HepG2 (cell line): Measurements from ENCODE around the gene SPDYE16. TPM values are rescaled to one million over a fixed set of nuclear protein-coding genes. Genes with fewer than 3 reads are reported as not detected.

Experiments
- ATF7 ChIP-seq, 2 experiments: fragments of 450-650 bp in 1 of 2; sonication (generic) in 1 of 2; formaldehyde crosslinking in 1 of 2; IDR thresholded peaks; 2 replicates each; pipeline versions ENCODE4 v1.4.0 to v1.6.1; 2016 to 2020; ENCODE audit warnings: antibody characterized with exemption in 1 of 2, mild to moderate bottlenecking in 1 of 2, missing genetic modification reagents in 1 of 2
- EED ChIP-seq: sonication (generic); formaldehyde crosslinking; IDR thresholded peaks from 2 replicates; pipeline ENCODE4 v1.5.0; 2020; ENCODE audit warnings: mild to moderate bottlenecking, missing genetic modification reagents
- MAFK ChIP-seq, 2 experiments: IDR thresholded peaks in 1 of 2; conservative IDR thresholded peaks in 1 of 2; 2 replicates each; pipeline ENCODE4 v1.6.1; 2011; ENCODE audit warnings: improper control_type of control experiment in 2 of 2, low read length in 2 of 2
- NFKB2 ChIP-seq: sonication (generic); formaldehyde crosslinking; IDR thresholded peaks from 2 replicates; pipeline ENCODE4 v1.4.0; 2020; ENCODE audit warnings: missing genetic modification reagents, borderline replicate concordance
- PHF20 ChIP-seq: sonication (generic); formaldehyde crosslinking; IDR thresholded peaks from 2 replicates; pipeline ENCODE4 v1.5.0; 2020; ENCODE audit warnings: mild to moderate bottlenecking, missing genetic modification reagents
- POLR2AphosphoS5 ChIP-seq: IDR thresholded peaks from 2 replicates; pipeline ENCODE4 v1.6.1; 2012; ENCODE audit warnings: low read depth, low read length
- SPEN ChIP-seq: sonication (generic); formaldehyde crosslinking; IDR thresholded peaks from 2 replicates; pipeline ENCODE4 v1.5.1; 2020; ENCODE audit warnings: low read depth, mild to moderate bottlenecking, missing genetic modification reagents
- ZNF17 ChIP-seq: sonication (generic); formaldehyde crosslinking; IDR thresholded peaks from 2 replicates; pipeline ENCODE4 v1.5.0; 2020; ENCODE audit warnings: mild to moderate bottlenecking, missing genetic modification reagents
- ZNF264 ChIP-seq: sonication (generic); formaldehyde crosslinking; IDR thresholded peaks from 2 replicates; pipeline ENCODE4 v1.4.0; 2020; ENCODE audit warnings: missing genetic modification reagents
- ZNF350 ChIP-seq: sonication (generic); formaldehyde crosslinking; IDR thresholded peaks from 2 replicates; pipeline ENCODE4 v1.4.0; 2020; ENCODE audit warnings: mild to moderate bottlenecking, low read depth, missing genetic modification reagents, borderline replicate concordance
- ZNF543 ChIP-seq: sonication (generic); formaldehyde crosslinking; IDR thresholded peaks from 2 replicates; pipeline ENCODE4 v1.4.0; 2020; ENCODE audit warnings: mild to moderate bottlenecking, missing genetic modification reagents
- ZNF737 ChIP-seq: sonication (generic); formaldehyde crosslinking; IDR thresholded peaks from 2 replicates; pipeline ENCODE4 v1.5.0; 2020; ENCODE audit warnings: missing genetic modification reagents, mild to moderate bottlenecking, borderline replicate concordance
- polyA plus RNA-seq, 8 experiments: library from polyadenylated mRNA; depleted of rRNA in 3 of 8; stranded (reverse) in 7 of 8; unstranded in 1 of 8; fragments of >200 nt; fragmentation: Illumina TruSeq in 4 of 8; extraction: Trizol in 4 of 8; gene quantifications; 2 replicates each; pipeline versions ENCODE4 v1.2.1 to v1.2.3, GENCODE V29; 2011 to 2016; ENCODE audit warnings: low read depth in 4 of 8, missing spikeins in 1 of 8, mixed read lengths in 1 of 8; ENCODE audit not compliant: insufficient read depth in 1 of 8
- total RNA-seq, 5 experiments: library from RNA; depleted of rRNA; stranded (reverse); fragments of >200 nt; fragmentation: Illumina TruSeq; extraction: Trizol; gene quantifications; 2 replicates each; pipeline ENCODE4 v1.2.3, GENCODE V29; 2016; ENCODE audit warnings: low read depth in 1 of 5
- TF ChIP-seq, protein P1 (sequence below): sonication (generic); formaldehyde crosslinking; IDR thresholded peaks from 2 replicates; pipeline ENCODE4 v1.4.0; 2020; ENCODE audit warnings: mild to moderate bottlenecking, low read depth, missing genetic modification reagents
- TF ChIP-seq, protein P2 (sequence below): sonication (generic); formaldehyde crosslinking; IDR thresholded peaks from 2 replicates; pipeline ENCODE4 v1.5.1; 2020; ENCODE audit warnings: missing genetic modification reagents, mild to moderate bottlenecking, borderline replicate concordance
- TF ChIP-seq, protein P3 (sequence below): sonication (generic); formaldehyde crosslinking; IDR thresholded peaks from 2 replicates; pipeline ENCODE4 v1.4.0; 2020; ENCODE audit warnings: missing genetic modification reagents, borderline replicate concordance
- TF ChIP-seq, protein P4 (sequence below): sonication (generic); formaldehyde crosslinking; IDR thresholded peaks from 2 replicates; pipeline ENCODE4 v1.4.0; 2020; ENCODE audit warnings: mild to moderate bottlenecking, missing genetic modification reagents
- TF ChIP-seq, protein P5 (sequence below): sonication (generic); formaldehyde crosslinking; IDR thresholded peaks from 2 replicates; pipeline ENCODE4 v1.5.0; 2020; ENCODE audit warnings: missing genetic modification reagents
- TF ChIP-seq, protein P6 (sequence below): sonication (generic); formaldehyde crosslinking; IDR thresholded peaks from 2 replicates; pipeline ENCODE4 v1.4.0; 2020; ENCODE audit warnings: low read depth, mild to moderate bottlenecking, missing genetic modification reagents

The SPDYE16 gene
- total and polyA plus RNA-seq, 2 of the 13 experiments (the other 11 are each of a cell fraction or from before 2014, with no cell fraction given) = 0.11 TPM; not detected in 1

DNA sequence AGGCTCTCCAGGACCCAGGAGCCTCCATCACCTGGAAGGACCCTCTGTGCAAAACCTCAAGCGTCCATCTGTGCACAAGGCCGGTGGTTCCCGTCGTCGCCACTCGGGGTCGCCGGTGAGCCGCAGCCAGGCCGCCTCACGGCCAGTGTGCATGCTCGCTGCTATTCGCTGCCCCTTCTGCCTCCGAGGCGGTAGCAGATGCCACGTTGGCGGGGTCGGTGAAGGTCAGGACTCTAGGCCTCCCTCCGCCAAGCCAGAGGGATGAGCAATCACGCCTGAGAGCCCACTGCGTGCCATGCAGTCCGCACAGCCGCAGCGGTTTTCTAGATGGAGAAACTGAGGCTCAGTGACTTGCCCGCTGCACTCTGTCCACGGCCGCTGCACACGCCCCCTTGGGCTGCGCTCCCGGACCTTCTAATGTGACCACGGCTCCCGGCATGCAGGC is 27.1 kb downstream of the SPDYE16 start (continued):
- TF ChIP-seq ZNF264 (CRISPR knock-in tag) (0 out of 2 replicates have a peak, but pooled peaks have one; percentile 46), EED (CRISPR knock-in tag) (no peak), ATF7 (IDR thresholded peaks at IDR 0.05) (no peak), ATF7 (CRISPR knock-in tag; IDR thresholded peaks at IDR 0.05) (no peak), SPEN (CRISPR knock-in tag) (peak; percentile 59), ZNF737 (CRISPR knock-in tag) (no peak), PHF20 (no peak), ZNF17 (CRISPR knock-in tag) (no peak), ZNF350 (peak; percentile 82), MAFK (conservative IDR thresholded peaks at IDR 0.05 in 1 of 2, IDR thresholded peaks at IDR 0.05 in 1 of 2; ENCODE audit: low read length in 2 of 2) (no peak), NFKB2 (CRISPR knock-in tag) (no peak), POLR2AphosphoS5 (no peak), ZNF543 (CRISPR knock-in tag) (no peak; the same call in 1 of the 2 replicates)
- TF ChIP-seq, protein P1, sequence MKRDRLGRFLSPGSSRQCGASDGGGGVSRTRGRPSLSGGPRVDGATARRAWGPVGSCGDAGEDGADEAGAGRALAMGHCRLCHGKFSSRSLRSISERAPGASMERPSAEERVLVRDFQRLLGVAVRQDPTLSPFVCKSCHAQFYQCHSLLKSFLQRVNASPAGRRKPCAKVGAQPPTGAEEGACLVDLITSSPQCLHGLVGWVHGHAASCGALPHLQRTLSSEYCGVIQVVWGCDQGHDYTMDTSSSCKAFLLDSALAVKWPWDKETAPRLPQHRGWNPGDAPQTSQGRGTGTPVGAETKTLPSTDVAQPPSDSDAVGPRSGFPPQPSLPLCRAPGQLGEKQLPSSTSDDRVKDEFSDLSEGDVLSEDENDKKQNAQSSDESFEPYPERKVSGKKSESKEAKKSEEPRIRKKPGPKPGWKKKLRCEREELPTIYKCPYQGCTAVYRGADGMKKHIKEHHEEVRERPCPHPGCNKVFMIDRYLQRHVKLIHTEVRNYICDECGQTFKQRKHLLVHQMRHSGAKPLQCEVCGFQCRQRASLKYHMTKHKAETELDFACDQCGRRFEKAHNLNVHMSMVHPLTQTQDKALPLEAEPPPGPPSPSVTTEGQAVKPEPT (CRISPR knock-in tag) = 0 out of 2 replicates have a peak, but pooled peaks have one; percentile 37
- TF ChIP-seq, protein P2, sequence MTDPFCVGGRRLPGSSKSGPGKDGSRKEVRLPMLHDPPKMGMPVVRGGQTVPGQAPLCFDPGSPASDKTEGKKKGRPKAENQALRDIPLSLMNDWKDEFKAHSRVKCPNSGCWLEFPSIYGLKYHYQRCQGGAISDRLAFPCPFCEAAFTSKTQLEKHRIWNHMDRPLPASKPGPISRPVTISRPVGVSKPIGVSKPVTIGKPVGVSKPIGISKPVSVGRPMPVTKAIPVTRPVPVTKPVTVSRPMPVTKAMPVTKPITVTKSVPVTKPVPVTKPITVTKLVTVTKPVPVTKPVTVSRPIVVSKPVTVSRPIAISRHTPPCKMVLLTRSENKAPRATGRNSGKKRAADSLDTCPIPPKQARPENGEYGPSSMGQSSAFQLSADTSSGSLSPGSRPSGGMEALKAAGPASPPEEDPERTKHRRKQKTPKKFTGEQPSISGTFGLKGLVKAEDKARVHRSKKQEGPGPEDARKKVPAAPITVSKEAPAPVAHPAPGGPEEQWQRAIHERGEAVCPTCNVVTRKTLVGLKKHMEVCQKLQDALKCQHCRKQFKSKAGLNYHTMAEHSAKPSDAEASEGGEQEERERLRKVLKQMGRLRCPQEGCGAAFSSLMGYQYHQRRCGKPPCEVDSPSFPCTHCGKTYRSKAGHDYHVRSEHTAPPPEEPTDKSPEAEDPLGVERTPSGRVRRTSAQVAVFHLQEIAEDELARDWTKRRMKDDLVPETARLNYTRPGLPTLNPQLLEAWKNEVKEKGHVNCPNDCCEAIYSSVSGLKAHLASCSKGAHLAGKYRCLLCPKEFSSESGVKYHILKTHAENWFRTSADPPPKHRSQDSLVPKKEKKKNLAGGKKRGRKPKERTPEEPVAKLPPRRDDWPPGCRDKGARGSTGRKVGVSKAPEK = peak; percentile 89; the same call in 1 of the 2 replicates
- TF ChIP-seq, protein P3, sequence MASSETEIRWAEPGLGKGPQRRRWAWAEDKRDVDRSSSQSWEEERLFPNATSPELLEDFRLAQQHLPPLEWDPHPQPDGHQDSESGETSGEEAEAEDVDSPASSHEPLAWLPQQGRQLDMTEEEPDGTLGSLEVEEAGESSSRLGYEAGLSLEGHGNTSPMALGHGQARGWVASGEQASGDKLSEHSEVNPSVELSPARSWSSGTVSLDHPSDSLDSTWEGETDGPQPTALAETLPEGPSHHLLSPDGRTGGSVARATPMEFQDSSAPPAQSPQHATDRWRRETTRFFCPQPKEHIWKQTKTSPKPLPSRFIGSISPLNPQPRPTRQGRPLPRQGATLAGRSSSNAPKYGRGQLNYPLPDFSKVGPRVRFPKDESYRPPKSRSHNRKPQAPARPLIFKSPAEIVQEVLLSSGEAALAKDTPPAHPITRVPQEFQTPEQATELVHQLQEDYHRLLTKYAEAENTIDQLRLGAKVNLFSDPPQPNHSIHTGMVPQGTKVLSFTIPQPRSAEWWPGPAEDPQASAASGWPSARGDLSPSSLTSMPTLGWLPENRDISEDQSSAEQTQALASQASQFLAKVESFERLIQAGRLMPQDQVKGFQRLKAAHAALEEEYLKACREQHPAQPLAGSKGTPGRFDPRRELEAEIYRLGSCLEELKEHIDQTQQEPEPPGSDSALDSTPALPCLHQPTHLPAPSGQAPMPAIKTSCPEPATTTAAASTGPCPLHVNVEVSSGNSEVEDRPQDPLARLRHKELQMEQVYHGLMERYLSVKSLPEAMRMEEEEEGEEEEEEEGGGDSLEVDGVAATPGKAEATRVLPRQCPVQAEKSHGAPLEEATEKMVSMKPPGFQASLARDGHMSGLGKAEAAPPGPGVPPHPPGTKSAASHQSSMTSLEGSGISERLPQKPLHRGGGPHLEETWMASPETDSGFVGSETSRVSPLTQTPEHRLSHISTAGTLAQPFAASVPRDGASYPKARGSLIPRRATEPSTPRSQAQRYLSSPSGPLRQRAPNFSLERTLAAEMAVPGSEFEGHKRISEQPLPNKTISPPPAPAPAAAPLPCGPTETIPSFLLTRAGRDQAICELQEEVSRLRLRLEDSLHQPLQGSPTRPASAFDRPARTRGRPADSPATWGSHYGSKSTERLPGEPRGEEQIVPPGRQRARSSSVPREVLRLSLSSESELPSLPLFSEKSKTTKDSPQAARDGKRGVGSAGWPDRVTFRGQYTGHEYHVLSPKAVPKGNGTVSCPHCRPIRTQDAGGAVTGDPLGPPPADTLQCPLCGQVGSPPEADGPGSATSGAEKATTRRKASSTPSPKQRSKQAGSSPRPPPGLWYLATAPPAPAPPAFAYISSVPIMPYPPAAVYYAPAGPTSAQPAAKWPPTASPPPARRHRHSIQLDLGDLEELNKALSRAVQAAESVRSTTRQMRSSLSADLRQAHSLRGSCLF (CRISPR knock-in tag) = no peak
- TF ChIP-seq, protein P4, sequence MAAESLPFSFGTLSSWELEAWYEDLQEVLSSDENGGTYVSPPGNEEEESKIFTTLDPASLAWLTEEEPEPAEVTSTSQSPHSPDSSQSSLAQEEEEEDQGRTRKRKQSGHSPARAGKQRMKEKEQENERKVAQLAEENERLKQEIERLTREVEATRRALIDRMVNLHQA = no peak
- TF ChIP-seq, protein P5, sequence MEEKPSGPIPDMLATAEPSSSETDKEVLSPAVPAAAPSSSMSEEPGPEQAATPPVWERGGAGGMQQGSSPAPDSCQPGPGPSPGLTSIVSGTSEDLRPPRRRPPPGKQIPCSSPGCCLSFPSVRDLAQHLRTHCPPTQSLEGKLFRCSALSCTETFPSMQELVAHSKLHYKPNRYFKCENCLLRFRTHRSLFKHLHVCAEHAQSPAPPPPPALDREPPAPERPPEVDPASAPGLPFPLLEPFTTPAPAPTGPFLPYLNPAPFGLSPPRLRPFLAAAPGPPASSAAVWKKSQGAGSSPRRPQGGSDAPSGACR = no peak
- TF ChIP-seq, protein P6, sequence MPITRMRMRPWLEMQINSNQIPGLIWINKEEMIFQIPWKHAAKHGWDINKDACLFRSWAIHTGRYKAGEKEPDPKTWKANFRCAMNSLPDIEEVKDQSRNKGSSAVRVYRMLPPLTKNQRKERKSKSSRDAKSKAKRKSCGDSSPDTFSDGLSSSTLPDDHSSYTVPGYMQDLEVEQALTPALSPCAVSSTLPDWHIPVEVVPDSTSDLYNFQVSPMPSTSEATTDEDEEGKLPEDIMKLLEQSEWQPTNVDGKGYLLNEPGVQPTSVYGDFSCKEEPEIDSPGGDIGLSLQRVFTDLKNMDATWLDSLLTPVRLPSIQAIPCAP (CRISPR knock-in tag) = no peak
